Heart right ventricle (tissue), 16 donors: ENCODE data around the gene AKAP6. TPM values are rescaled to one million over a fixed set of nuclear protein-coding genes. Genes with fewer than 3 reads are reported as not detected.
A peak's percentile ranks its signal among the peaks of the same experiment; 100 is the strongest.

Source experiments
- ATAC-seq, 8 donors: fragments of 200-7000 bp; cut with Tn5 transposase; one replicate each; pipeline ENCODE4 v1.9.1; 2020; ENCODE audit warnings: mild to moderate bottlenecking in 8 of 8, moderate library complexity in 8 of 8, moderate number of reproducible peaks in 1 of 8
- DNase-seq, 2 donors: peaks; one replicate each; pipeline ENCODE4 v3.0.0-alpha.2; 2020
- H3K27ac ChIP-seq, 10 donors: fragments of 200-600 bp; sonication (generic) in 2 of 10; one replicate each; pipeline versions ENCODE4 v1.5.0 to v1.8.0; 2020 to 2022; ENCODE audit warnings: mild to moderate bottlenecking in 3 of 10
- H3K27me3 ChIP-seq, 7 donors: fragments of 200-600 bp; one replicate each; pipeline ENCODE4 v1.8.0; 2021 to 2022; ENCODE audit warnings: mild to moderate bottlenecking in 2 of 7
- H3K36me3 ChIP-seq, 9 donors: fragments of 200-600 bp; sonication (generic) in 1 of 9; one replicate each; pipeline versions ENCODE4 v1.5.0 to v1.8.0; 2020 to 2022; ENCODE audit warnings: mild to moderate bottlenecking in 2 of 9
- H3K4me1 ChIP-seq, 9 donors: fragments of 200-600 bp; sonication (generic) in 1 of 9; one replicate each; pipeline versions ENCODE4 v1.5.0 to v1.8.0; 2020 to 2022; ENCODE audit warnings: mild to moderate bottlenecking in 4 of 9
- H3K4me3 ChIP-seq, 10 donors: fragments of 200-600 bp; sonication (generic) in 2 of 10; one replicate each; pipeline versions ENCODE4 v1.5.0 to v1.8.0; 2020 to 2022; ENCODE audit warnings: mild to moderate bottlenecking in 7 of 10, moderate library complexity in 2 of 10
- H3K9me3 ChIP-seq, 11 donors: fragments of 200-600 bp in 10 of 11; sonication (generic) in 2 of 11; one replicate each; pipeline versions ENCODE4 v1.5.0 to v1.8.0; 2013 to 2022; ENCODE audit warnings: mild to moderate bottlenecking in 2 of 11, control low read depth in 1 of 11, moderate library complexity in 1 of 11
- CTCF ChIP-seq, 9 donors: fragments of 200-600 bp; sonication (generic) in 2 of 9; IDR thresholded peaks; one replicate each; pipeline versions ENCODE4 v1.5.0 to v1.8.0; 2021 to 2022; ENCODE audit warnings: antibody characterized with exemption in 9 of 9, mild to moderate bottlenecking in 5 of 9, moderate library complexity in 1 of 9
- WGBS, 2 donors: extraction: QIAGEN DNeasy Blood & Tissue Kit; methylation state at CpG; one replicate each; pipeline ENCODE4 v1.1.7; 2013; ENCODE audit warnings: inconsistent platforms in 1 of 2; 5-methylcytosine and 5-hydroxymethylcytosine counted together
- intact Hi-C, 10 donors: fragments of 100-400 bp; cut with DNase I; formaldehyde crosslinking; loops; one replicate each; pipeline versions ENCODE4 v1.11.1 to v1.14.2; 2022
- polyA plus RNA-seq, 2 donors: library from polyadenylated mRNA; stranded (reverse); fragments of 200-250 nt; gene quantifications; one replicate each; pipeline ENCODE4 v1.2.3, GENCODE V29; 2013
- total RNA-seq, 10 donors: library from RNA; stranded (reverse); fragmentation: NEBNext Ultra II Directional in 3 of 10; extraction: Animal tissue kit (Norgen Biotek cat#: 25700) in 3 of 10; gene quantifications; one replicate each; pipeline versions ENCODE4 v1.2.1 to v1.2.4, GENCODE V29; 2021 to 2023
- donor health status: Arrhythmogenic right ventricular cardiomyopathy.
- donor health status: ischemic (EF 13 %, LVEDD 7.1; RV severe dilation, severe dysfunction).
- donor health status: healthy with polysubstance abuse.
- donor health status: DM: no; HTN: yes; CAD: no.
- donor health status: DM: no; HTN: no; CAD: no.
- donor health status: ischemic (EF 25% LVEDD 6.9; RV normal size, moderate dysfunction).
- donor health status: ischemic (EF 25% LVEDD 5.7; RV mildly dilated, moderate dysfunction).
- donor health status: healthy.
- donor health status: DM: yes; HTN: yes; CAD: no.
- donor health status: Ischemic cardiomyopathy.
- donor health status: ischemic (EF 35%, LVEDD 5.7; RV mildly dilated, moderate dysfunction).
- donor health status: nonischemic (EF 11% LVEDD 7.7; RV severe dilation, severe dysfunction).
- donor health status: DM: yes; HTN: yes; CAD: no.
- donor health status: PGD.
- donor health status: ischemic (EF 29% LVEDD 5.4; RV normal size, mild dysfunction).
- donor health status: nonischemic (EF 23%, LVEDD 6.1; RV moderate dilation, normal function).

The AKAP6 gene
- total and polyA plus RNA-seq, 12 donors: 13.5 to 332 (median 229) TPM

GRCh38 chr14:32823706-32824105 lies 494.6 kb downstream of the AKAP6 start:
- Histone ChIP-seq H3K4me3 (no peak overlapping the region), H3K9me3 (no peaks in the 10 kb centered on the region), H3K4me1 (peaks cover 0 to 88% (median 42%) of the 10 kb centered on the region in 9 donors), H3K36me3 (peaks cover 0 to 7% (median 0%) of the 10 kb centered on the region in 9 donors), H3K27ac (no peak overlapping the region), H3K27me3 (no peaks in the 10 kb centered on the region)
- intact Hi-C loops: loop anchor here in 5 of 10 donors (5.0 to 10.0 kb wide), 5 partner anchors 106 to 249 kb away; partner anchors contain the start of gene NPAS3 (in 1 of the 5)
- DNase-seq (no peak), ATAC-seq (no peak)
- TF ChIP-seq CTCF (IDR thresholded peaks at IDR 0.05): no peak
- WGBS, 2 donors: 44 to 64% methylated on average over 5 of the region's 5 CpGs

DNA sequence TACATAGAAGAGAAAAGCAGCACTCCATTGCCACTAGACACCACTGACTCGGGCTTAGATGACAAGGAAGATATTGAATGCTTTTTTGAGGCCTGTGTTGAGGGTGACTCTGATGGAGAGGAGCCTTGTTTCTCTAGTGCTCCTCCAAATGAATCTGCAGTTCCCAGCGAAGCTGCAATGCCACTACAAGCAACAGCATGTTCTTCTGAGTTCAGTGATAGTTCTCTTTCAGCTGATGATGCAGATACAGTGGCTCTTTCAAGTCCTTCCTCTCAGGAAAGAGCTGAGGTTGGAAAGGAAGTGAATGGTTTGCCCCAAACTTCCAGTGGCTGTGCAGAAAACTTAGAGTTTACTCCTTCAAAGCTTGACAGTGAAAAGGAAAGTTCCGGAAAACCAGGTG lies 495.1 kb downstream of the AKAP6 start:
- H3K27me3 ChIP-seq: no peaks in the 10 kb centered on the region
- H3K27ac ChIP-seq: no peak overlapping the region
- ATAC-seq (no peak), DNase-seq (no peak)
- TF ChIP-seq CTCF (IDR thresholded peaks at IDR 0.05): no peak
- no peaks in the 10 kb centered on the region for H3K9me3 ChIP-seq
- H3K4me3 ChIP-seq: no peak overlapping the region
- H3K36me3 ChIP-seq: peaks cover 0 to 7% (median 0%) of the 10 kb centered on the region in 9 donors
- WGBS, 2 donors: 81 to 89% methylated on average over 3 of the region's 3 CpGs
- H3K4me1 ChIP-seq: peaks cover 0 to 88% (median 42%) of the 10 kb centered on the region in 9 donors
- intact Hi-C loops: loop anchor here in 5 of 10 donors (5.0 to 10.0 kb wide), 5 partner anchors 107 to 249 kb away; partner anchors contain the start of gene NPAS3 (in 1 of the 5)

- intact Hi-C loops: loop anchor here in 6 of 10 donors (5.0 to 10.0 kb wide), 6 partner anchors 110 to 250 kb away; partner anchors contain the start of gene NPAS3 (in 1 of the 6)
- Histone ChIP-seq H3K9me3 (no peaks in the 10 kb centered on the region), H3K27ac (no peak overlapping the region), H3K4me3 (no peak overlapping the region), H3K27me3 (no peaks in the 10 kb centered on the region), H3K36me3 (peaks cover 0 to 7% (median 0%) of the 10 kb centered on the region in 9 donors), H3K4me1 (peaks cover 0 to 79% (median 40%) of the 10 kb centered on the region in 9 donors)
- peak in 1 of 8 donors; percentile 27 for ATAC-seq
- DNase-seq: no peak
- 10 to 29% methylated on average over 4 of the region's 4 CpGs for WGBS, 2 donors
- no peak for TF ChIP-seq CTCF (IDR thresholded peaks at IDR 0.05)
These were observed 496.0 kb downstream of the AKAP6 start for GRCh38 chr14:32825058-32825457.

DNA sequence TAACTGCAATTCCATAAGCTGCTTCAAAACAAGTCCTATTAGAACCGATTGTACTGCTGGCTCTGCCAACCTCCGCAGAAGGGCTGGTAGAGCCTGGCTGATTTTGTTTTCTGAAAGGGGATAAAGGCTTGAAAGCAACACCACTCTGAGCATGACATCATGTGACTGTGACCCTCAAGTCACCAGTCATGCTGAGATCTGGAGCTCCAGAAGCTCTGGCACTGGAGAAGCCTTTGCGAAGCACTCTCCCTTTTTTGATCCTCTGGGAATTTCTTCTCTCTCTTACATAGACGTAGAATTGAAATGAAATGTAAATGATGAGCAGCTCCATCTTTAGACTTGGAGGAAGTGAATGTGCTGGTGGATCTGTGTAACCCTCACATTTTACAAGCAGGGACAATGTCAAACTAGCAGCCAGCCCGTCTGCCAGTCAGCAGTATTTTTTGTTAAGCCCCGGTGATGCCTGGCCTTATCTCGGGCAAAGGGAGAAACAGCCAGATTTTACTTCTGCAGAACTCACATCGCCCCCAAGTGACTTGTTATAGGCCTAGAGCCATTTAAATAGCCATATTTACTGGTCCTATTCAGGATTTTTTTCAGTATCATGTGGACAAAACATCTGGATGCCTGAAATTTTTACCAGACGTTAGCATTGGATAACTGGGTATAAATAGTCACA lies 497.4 kb downstream of the AKAP6 start:
- Histone ChIP-seq H3K9me3 (no peaks in the 10 kb centered on the region), H3K4me1 (peaks cover 0 to 67% (median 29%) of the 10 kb centered on the region in 9 donors), H3K4me3 (no peak overlapping the region), H3K27ac (peak overlapping the region in 6 of 10 donors; percentile 18 to 68 (median 28)), H3K36me3 (peaks cover 0 to 7% (median 0%) of the 10 kb centered on the region in 9 donors), H3K27me3 (no peaks in the 10 kb centered on the region)
- ATAC-seq (peak; percentile 31 to 79 (median 73)), DNase-seq (peak in 1 of 2 donors; percentile 29)
- TF ChIP-seq CTCF (IDR thresholded peaks at IDR 0.05): peak in 5 of 9 donors; percentile 18 to 45 (median 43)
- intact Hi-C loops: loop anchor here in 6 of 10 donors (5.0 to 10.0 kb wide), 6 partner anchors 108 to 252 kb away; partner anchors contain the start of gene NPAS3 (in 1 of the 6)
- WGBS, 2 donors: 24 to 31% methylated on average over 9 of the region's 9 CpGs
